ENCODE results near the gene GLB1L2.

DNA sequence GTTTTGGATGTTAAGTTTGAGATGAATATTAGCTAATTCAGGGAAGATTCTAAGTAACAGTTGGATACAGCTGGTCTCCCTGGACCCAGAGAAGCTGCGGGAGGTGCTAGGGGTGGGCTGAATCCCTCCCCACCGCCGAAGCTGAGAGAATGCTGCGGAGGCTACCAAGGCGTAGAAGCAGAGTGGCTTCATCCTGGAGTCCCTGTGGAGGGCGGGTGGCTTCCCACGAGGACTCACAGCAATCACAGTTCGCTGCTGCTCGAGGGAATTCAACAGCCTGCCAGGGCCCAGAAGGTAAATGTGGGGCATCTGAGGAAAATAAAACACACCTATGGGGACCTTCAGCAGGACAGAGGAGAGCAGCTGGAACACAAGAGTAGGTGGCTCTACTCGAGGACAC is 91.3 kb downstream of the GLB1L2 start:
- TF ChIP-seq, protein P1, sequence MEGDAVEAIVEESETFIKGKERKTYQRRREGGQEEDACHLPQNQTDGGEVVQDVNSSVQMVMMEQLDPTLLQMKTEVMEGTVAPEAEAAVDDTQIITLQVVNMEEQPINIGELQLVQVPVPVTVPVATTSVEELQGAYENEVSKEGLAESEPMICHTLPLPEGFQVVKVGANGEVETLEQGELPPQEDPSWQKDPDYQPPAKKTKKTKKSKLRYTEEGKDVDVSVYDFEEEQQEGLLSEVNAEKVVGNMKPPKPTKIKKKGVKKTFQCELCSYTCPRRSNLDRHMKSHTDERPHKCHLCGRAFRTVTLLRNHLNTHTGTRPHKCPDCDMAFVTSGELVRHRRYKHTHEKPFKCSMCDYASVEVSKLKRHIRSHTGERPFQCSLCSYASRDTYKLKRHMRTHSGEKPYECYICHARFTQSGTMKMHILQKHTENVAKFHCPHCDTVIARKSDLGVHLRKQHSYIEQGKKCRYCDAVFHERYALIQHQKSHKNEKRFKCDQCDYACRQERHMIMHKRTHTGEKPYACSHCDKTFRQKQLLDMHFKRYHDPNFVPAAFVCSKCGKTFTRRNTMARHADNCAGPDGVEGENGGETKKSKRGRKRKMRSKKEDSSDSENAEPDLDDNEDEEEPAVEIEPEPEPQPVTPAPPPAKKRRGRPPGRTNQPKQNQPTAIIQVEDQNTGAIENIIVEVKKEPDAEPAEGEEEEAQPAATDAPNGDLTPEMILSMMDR (IDR thresholded peaks at IDR 0.05; ENCODE audit: low read length), result no peak
- TF ChIP-seq EZH2 (IDR thresholded peaks at IDR 0.05; ENCODE audit: borderline replicate concordance, low read length), result no peak
